Stimulated activated CD4-positive, alpha-beta T cell treated with anti-CD3 and anti-CD28 coated beads, TNF-alpha, amount 100 ng/mL, for 4 hours (primary cell): Measurements from ENCODE around the gene AP5S1.
"Not testable (repeated sequence)": the region's sequence is repeated elsewhere in the genome, so short reads cannot be mapped to it uniquely, and the experiment has no call there.

Experiments
- DNase-seq, 3 experiments: peaks; one replicate each; pipeline ENCODE4 v3.0.0-alpha.2; 2020; ENCODE audit warnings: low read depth in 3 of 3

AP5S1 gene

GRCh38 chr20:3794168-3794567 lies 26.2 kb upstream of the AP5S1 start:
- not testable (repeated sequence) for DNase-seq

DNA sequence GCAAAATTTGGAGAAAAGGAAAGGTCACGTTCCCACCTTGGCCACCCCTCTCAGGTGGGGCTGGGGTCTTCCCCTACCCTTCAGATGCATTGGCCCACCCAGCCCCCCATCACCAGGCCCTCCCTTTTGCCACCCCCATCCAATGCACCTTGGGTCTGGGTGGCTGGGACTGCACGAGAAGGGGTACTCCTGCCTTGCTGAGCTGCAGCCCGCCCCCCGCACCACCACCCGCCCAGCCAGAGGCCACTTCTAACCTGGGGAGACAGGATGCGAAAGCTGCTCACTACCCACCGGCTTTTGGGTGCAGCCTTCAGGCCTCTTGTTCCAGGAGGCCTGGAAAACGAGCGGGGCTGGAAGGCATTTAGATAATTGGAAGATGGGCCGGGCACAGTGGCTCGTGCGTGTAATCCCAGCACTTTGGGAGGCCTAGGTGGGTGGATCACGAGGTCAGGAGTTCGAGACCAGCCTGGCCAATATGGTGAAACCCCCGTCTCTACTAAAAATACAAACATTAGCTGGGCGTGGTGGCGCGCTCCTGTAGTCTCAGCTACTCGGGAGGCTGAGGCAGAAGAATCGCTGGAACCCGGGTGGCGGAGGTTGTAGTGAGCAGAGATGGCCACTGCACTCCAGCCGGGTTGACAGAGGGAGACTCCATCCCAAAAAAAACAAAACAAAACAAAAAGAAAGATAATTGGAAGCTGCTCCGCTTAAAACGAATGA lies 25.5 kb upstream of the AP5S1 start:
- DNase-seq, result no peak

- peak; percentile 77 to 82 (median 80) for DNase-seq
Measured at GRCh38 chr20:3795511-3796468, 24.6 kb upstream of the AP5S1 start, which contains the start of gene CDC25B. TSS of gene CDC25B (plus strand) at chr20:3796310. CDS start at chr20:3796532, 222 bp downstream.

DNA sequence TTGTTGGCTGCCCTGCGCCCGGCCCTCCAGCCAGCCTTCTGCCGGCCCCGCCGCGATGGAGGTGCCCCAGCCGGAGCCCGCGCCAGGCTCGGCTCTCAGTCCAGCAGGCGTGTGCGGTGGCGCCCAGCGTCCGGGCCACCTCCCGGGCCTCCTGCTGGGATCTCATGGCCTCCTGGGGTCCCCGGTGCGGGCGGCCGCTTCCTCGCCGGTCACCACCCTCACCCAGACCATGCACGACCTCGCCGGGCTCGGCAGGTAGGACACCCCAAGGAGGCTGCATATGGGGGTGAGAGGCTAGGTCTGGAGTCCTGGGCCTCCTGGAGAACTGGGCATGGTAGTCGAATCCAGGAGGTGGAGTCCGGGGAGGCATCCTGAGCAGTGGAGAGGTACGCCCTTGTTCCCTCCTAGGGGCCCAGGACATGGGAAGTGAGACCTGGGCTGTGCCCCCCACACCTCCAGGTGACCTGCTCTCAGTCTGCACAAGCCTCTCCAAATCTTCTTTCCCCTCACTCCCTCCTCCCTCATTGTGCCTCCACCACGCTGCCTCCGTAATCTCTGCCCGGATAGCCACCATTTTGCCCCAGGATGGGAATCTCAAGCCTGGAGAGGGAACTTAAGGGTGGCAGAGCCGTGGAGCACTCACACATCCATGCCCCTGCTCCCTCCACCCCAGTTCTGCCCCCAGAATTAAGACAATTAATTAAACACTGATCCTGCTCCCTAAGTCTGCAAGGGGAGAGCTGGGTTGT lies 23.7 kb upstream of the AP5S1 start:
- no peak for DNase-seq

- no peak for DNase-seq
Measured at GRCh38 chr20:3797226-3797545, 23.2 kb upstream of the AP5S1 start.

GRCh38 chr20:3797592-3798372 lies 22.6 kb upstream of the AP5S1 start:
- DNase-seq, result no peak

DNA sequence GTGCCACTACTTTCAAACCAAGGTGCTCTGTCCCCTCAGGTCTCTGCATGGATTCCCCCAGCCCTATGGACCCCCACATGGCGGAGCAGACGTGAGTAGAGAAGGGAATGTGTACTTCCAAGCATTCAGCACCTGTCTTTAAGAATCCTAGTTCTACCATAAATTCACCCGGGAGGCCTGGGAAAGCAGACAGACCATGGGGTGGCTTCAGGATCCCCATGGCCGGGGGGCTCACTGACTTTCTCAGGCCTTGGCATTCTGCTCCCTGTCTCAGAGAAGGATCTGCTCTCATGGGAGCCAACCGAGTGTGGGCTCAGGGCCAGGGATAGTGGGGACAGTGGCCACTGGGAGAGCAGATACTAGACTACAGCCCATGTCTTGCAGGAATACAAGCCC lies 22.0 kb upstream of the AP5S1 start:
- no peak for DNase-seq

- DNase-seq, result no peak
Measured at GRCh38 chr20:3798908-3799248, 21.5 kb upstream of the AP5S1 start.

DNA sequence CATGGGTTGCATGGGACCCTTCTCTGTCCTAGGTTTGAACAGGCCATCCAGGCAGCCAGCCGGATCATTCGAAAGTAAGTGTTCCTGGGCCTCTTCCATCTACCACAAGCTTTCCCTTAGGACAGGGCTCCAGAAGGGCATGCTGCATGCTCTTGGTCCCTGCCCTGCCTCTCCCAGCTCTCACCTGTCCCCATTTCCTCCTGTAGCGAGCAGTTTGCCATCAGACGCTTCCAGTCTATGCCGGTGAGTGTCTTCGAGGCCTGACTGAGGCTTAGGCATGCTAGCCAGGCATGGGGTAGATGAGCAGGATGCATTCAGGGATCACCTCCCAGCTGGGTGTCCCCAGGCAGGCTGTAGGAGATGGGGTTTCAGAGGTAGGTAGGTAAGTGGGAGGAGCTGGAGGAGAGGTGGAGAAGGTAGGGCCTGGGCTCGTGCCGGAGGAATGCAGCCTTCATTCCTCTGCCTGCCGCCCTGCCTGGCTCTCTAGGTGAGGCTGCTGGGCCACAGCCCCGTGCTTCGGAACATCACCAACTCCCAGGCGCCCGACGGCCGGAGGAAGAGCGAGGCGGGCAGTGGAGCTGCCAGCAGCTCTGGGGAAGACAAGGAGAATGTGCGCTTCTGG lies 20.0 kb upstream of the AP5S1 start:
- no peak for DNase-seq

GRCh38 chr20:3800878-3801260 lies 19.5 kb upstream of the AP5S1 start:
- DNase-seq, result no peak

DNA sequence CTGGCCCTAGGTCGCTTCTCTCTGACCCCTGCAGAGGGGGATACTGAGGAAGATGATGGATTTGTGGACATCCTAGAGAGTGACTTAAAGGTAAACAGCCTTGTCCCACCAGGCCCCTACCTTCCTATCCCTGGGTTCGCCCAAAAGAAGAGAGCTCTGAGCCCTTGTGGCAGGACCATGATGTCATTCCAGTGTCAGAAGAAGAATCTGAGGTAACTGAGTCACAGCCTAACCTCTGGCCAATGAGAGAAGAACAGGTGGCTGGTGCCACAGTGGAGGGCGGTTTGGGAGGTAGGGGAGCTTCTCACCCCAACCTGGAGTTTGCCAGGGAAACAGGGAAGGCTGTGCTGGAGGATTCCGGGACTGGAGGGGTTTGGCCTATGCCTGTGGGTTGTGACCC lies 19.0 kb upstream of the AP5S1 start:
- no peak for DNase-seq

GRCh38 chr20:3801846-3802245 lies 18.5 kb upstream of the AP5S1 start:
- no peak for DNase-seq

DNA sequence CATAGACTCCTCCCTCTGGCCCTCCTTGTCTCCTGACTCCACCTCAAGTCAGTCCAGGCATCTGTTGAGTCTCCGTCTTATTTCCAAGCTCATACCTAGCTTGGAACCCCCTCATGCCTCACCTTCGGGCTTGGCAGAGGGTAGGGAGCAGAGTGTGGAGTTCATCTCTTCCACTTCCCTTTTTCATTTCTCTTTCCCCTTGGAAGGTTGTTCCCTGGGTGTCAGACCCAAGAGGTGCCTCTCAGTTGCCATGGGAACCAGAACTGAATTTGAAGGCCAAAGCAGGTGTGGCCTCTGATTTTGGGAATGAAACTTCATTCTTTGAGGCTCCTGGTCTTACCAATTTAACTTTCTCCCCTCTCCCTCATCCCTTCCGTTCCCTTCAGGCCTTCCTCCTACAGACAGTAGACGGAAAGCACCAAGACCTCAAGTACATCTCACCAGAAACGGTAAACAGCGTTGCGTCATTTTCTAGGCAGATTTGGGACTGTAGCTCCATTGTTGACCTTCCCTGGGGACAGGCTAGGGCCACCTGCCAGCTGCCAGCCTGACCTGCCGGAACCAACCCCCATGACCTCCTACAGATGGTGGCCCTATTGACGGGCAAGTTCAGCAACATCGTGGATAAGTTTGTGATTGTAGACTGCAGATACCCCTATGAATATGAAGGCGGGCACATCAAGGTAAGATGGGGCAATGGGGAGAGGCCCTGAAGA lies 17.7 kb upstream of the AP5S1 start:
- no peak for DNase-seq

- no peak for DNase-seq
Measured at GRCh38 chr20:3803289-3803688, 17.1 kb upstream of the AP5S1 start.

DNA sequence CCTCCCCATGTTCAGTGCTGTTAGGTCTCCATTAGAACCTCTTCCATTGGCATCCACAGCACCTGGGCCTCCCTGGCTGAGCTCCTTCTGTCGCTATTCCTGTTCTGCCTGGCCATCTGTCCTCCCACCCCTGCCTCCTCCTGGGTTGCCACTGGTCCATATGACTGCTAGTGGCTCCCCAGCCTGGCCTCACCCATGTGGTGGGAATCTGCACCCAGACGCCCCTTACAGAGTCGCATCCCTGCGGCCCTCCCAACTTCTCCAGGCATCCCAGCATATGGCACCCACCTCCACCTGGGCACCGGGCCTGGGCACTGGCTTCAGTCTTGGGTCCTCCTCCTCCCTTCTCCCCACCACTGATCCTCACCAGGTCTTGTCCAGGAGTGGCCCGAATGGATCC lies 16.5 kb upstream of the AP5S1 start:
- DNase-seq, result no peak

DNA sequence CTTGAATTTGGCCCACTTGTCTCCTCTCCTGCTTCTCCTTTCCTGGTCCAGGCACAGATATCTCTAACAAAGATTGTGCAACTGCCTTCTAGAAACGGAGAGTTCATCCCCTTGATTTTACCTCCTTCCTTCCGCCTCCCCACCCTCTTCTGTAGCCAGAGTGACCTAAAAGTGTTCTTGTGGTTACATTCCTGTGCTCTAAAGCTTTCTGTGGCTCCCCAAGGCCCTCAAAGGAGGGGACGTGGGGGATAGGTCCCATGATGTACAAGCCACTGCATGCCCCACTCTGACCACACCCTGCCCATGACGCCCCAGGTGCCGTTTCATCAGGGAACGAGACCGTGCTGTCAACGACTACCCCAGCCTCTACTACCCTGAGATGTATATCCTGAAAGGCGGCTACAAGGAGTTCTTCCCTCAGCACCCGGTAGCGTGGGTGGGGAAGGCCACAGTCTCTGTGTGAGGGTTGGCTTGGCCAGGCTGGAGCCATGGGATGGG lies 16.0 kb upstream of the AP5S1 start:
- no peak for DNase-seq

DNA sequence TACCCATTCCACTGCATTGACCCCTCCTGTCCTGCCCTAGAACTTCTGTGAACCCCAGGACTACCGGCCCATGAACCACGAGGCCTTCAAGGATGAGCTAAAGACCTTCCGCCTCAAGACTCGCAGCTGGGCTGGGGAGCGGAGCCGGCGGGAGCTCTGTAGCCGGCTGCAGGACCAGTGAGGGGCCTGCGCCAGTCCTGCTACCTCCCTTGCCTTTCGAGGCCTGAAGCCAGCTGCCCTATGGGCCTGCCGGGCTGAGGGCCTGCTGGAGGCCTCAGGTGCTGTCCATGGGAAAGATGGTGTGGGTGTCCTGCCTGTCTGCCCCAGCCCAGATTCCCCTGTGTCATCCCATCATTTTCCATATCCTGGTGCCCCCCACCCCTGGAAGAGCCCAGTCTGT lies 15.6 kb upstream of the AP5S1 start:
- DNase-seq, result no peak

DNA sequence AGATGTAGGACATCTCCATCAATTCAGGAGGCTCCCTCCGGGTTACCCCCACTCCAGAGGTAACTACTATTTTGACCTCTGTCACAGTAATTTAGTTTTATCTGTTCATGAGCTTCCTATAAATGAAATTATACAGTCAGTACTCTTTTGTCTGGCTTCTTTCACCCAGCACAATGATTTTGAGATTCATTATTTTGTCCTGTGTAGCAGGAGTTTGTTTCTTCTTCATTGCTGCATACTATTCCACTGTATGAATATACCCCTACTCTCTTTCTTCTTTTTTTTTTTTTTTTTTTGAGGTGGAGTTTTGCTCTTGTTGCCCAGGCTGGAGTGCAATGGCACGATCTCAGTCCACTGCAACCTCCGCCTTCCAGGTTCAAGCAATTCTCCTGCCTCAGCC lies 11.8 kb upstream of the AP5S1 start:
- DNase-seq, result no peak

DNA sequence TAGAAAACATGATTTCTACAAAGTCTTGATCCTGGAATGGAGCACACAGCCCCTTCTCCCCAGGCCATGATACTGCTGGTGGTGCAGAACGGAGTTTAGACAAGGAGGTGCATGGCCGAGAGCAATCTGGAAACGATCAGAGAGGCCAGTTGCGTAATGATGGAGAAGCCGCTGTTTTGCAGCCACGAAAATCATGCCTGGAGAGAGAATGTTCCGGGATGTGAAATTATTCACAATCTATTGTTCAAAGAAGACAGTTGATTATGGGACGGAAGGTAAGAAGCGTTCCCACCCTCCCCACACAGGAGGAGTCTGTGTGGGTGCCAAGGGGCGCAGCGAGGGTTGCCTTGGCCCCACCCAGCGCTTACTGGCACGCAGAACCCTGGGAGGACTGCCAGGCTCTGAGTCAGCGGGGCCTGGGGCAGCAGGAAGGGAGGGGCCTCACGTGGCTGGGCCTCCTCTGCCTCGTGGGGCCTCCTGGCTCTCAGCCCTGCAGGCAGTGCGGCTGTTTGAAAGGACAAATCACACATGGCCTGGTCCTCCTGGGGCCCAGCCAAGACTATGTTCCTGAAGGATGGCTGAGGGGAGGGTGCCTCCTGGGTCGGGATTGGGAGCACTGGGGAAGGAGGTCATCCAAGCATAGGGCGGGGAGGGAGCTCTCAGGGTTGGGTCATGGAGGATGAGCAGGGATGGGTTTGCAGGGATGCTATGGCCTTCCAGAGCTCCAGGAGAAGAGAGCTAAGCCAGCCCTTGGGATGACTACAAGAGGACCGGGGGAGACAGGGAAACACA lies 8.7 kb upstream of the AP5S1 start:
- DNase-seq, result peak; percentile 87 to 91 (median 90)

GRCh38 chr20:3812259-3812681 lies 8.1 kb upstream of the AP5S1 start:
- no peak for DNase-seq
